ENCODE measurements around the gene ENDOV. TPM values are rescaled to one million over a fixed set of nuclear protein-coding genes. Genes with fewer than 3 reads are reported as not detected.

ENDOV gene
- total RNA-seq, 2 donors from 2014 or later: 8.3 to 17.5 TPM

DNA sequence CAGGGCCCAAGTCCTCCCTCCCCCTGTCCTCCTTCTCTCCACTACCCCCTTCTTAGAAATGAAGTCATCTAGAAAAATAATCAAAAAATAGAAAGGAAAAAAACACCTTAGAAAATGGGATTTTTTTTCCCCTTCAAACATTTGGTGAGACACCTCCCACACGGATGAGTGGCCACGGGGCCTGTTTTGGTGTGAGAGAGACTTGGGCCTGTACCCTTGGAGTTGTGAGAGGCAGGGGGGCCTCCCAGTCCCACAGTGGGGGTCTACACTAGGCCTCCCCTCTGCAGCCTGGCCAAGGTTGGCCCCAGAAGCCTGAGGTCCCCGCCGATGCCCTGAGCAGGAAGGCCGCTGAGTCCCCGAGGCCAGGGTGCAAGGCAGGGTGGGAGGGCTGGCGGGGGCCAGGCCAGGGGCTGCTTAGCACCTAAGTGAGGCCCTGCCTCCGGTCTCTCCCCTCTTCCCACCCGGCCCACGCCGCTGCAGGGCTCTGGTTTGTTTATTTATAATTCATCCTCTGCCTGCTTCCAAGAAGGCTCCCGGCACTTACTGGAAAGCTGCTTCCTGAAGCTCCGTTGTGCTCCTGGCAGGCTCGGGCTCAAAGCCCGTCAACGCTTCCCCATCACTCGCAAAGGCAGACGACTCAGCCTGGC, 35.1 kb downstream of the ENDOV start:
- Histone ChIP-seq H3K36me3 (replicated peaks in 1 of 2; ENCODE audit: insufficient read depth in 1 of 2, low read depth in 2 of 2) (no peaks in the 10 kb centered on the region), H3K9me3 (no peaks in the 10 kb centered on the region), H3K4me3 (no peak overlapping the region), H3K4me1 (peaks cover 36% of the 10 kb centered on the region), H3K27ac (no peak overlapping the region), H3K27me3 (no peaks in the 10 kb centered on the region)
- no peak for TF ChIP-seq POLR2A (IDR thresholded peaks at IDR 0.05)
- TF ChIP-seq, protein P1, sequence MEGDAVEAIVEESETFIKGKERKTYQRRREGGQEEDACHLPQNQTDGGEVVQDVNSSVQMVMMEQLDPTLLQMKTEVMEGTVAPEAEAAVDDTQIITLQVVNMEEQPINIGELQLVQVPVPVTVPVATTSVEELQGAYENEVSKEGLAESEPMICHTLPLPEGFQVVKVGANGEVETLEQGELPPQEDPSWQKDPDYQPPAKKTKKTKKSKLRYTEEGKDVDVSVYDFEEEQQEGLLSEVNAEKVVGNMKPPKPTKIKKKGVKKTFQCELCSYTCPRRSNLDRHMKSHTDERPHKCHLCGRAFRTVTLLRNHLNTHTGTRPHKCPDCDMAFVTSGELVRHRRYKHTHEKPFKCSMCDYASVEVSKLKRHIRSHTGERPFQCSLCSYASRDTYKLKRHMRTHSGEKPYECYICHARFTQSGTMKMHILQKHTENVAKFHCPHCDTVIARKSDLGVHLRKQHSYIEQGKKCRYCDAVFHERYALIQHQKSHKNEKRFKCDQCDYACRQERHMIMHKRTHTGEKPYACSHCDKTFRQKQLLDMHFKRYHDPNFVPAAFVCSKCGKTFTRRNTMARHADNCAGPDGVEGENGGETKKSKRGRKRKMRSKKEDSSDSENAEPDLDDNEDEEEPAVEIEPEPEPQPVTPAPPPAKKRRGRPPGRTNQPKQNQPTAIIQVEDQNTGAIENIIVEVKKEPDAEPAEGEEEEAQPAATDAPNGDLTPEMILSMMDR (IDR thresholded peaks at IDR 0.05): no peak
- DNase-seq (no peak), ATAC-seq (no peak)
- intact Hi-C loops (cut with DNase I): no loop called here
- 66 to 86% methylated on average over 17 to 18 of the region's 18 CpGs for WGBS, 2 donors

DNA sequence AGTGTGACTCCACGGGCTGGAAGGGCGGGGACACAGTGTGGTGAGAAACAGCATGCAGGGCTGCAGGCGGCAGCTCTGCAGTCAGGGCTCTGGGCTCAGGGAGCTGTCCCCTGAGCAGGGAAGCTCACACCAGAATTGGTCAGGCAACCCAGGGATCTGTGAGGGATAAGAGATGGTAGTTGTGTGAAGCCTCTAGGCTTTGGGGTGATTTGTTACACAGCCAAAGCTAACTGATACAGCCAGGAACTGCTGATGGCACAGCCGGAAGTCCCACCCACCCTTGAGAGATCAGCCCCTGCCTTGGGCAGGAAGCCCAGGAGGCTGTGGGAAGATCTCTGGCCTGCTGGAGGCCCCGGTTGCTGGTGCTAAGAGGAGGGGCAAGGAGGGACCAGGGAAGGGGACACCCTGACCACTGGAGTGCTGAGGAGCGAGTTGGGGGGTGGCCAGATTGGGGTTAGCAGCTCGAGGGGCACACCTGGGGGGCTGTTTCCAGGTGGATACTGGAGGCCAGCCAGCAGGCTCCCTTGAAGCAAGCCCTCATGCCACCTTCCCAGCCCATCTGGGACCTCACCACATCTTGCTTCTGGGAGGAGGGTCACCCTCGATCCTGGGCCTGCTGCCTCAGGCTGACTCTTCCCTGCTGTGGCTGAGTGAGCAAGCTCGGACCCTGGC, 36.3 kb downstream of the ENDOV start:
- no peaks in the 10 kb centered on the region for H3K9me3 ChIP-seq
- H3K36me3 ChIP-seq (replicated peaks in 1 of 2; ENCODE audit: insufficient read depth in 1 of 2, low read depth in 2 of 2): no peaks in the 10 kb centered on the region
- no peak overlapping the region for H3K4me3 ChIP-seq
- no peaks in the 10 kb centered on the region for H3K27me3 ChIP-seq
- WGBS, 2 donors: 80 to 81% methylated on average over 4 to 8 of the region's 9 CpGs
- TF ChIP-seq, protein P1 (IDR thresholded peaks at IDR 0.05): no peak
- peaks cover 38% of the 10 kb centered on the region for H3K4me1 ChIP-seq
- ATAC-seq (no peak), DNase-seq (no peak)
- H3K27ac ChIP-seq: no peak overlapping the region
- intact Hi-C loops (cut with DNase I): no loop called here

DNA sequence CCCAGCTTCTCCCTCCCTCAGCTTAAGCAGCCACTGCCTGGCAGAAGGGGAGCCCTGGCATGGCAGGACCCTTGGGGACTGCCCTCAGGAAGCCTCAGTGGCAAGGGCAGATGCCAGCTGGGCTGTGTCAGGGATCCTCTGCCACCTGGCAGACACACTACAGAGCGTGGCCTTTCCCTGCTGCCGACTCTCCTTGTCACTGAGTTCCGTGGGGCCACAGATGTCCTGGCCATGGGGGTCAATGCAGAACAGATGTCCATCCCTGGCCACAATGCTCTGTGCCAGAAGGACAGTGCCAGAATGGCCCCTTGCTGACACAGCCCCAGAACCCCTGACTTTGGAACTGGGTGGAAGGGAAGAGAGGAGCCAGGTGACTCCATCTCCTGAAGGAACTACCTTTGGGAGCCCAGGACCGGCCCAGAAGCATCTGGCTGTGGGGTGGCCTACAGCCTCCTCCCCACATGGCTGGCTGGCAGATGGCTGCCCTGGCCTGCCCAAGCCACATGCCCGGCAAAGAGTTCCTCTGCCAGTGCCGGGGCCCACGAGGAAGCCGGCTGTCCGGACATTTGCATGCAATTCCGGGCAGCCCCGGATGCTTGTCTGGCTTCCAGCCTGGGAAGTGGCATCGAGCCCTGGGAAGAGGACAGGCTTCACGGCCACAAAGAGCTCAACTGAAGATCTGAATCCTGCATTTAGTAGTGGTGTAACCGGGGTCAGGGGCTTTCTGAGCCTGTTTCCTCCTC, 37.4 kb downstream of the ENDOV start:
- Histone ChIP-seq H3K4me3 (no peak overlapping the region), H3K4me1 (peaks cover 27% of the 10 kb centered on the region), H3K27me3 (no peaks in the 10 kb centered on the region), H3K9me3 (no peaks in the 10 kb centered on the region), H3K36me3 (replicated peaks in 1 of 2; ENCODE audit: insufficient read depth in 1 of 2, low read depth in 2 of 2) (no peaks in the 10 kb centered on the region), H3K27ac (no peak overlapping the region)
- WGBS, 2 donors: 60 to 77% methylated on average over 3 to 14 of the region's 14 CpGs
- no peak for DNase-seq
- TF ChIP-seq, protein P1 (IDR thresholded peaks at IDR 0.05): no peak
- no peak for TF ChIP-seq POLR2A (IDR thresholded peaks at IDR 0.05)
- ATAC-seq: no peak
- intact Hi-C loops (cut with DNase I): no loop called here

DNA sequence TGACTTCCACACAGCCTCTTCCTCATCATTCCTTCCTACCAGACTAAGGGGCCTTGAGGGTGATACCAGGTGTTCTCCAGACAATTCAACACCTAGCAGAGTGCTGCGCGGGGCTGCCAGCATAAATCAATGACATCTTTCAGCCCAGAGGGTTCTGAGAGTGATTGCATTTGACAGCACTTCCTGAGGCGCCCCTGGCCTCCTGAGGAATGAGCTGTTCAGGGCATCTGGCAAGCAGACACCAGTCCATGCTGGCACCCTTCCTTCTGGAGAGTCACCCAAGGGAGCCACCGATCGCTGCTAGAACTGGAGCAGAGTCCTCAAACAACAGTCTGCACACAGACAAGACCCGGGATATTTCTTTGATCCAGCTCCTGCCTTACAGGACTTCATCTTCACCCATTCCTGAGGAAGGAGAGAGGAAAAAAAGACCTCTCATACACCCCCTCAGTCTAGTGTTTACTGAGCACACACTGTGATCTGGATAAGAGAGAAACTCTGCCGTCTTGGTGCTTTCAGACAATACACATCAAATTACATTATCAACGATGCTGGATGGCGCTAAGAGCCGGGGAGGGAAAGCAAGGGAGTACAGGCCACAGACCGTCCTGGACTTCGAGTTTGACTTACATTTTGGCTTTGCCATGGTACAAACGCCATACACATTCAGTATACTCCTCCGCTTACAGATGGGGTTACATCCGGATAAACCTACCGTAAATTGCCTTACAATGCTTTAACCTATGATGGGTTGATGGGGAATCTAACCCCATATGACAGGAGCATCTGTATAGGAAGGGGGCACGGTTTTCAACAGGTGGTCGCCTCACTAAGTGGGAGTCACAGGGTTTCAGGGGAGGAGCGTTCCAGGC, 38.4 kb downstream of the ENDOV start:
- no peak for TF ChIP-seq POLR2A (IDR thresholded peaks at IDR 0.05)
- TF ChIP-seq, protein P1 (IDR thresholded peaks at IDR 0.05): no peak
- Histone ChIP-seq H3K27me3 (no peaks in the 10 kb centered on the region), H3K36me3 (replicated peaks in 1 of 2; ENCODE audit: insufficient read depth in 1 of 2, low read depth in 2 of 2) (no peaks in the 10 kb centered on the region), H3K9me3 (no peaks in the 10 kb centered on the region), H3K4me1 (peaks cover 27% of the 10 kb centered on the region), H3K4me3 (no peak overlapping the region), H3K27ac (peak overlapping the region in 2 of 4 donors; percentile 90 to 97)
- peak in 3 of 4 donors; percentile 19 to 64 (median 59) for DNase-seq
- no peak for ATAC-seq
- intact Hi-C loops (cut with DNase I): no loop called here
- WGBS, 2 donors: 57 to 63% methylated on average over 19 of the region's 19 CpGs

All from body of pancreas (tissue), 4 donors.